ENCODE results near the gene CCP110. TPM values are rescaled to one million over a fixed set of nuclear protein-coding genes. Genes with fewer than 3 reads are reported as not detected.
A peak's percentile ranks its signal among the peaks of the same experiment; 100 is the strongest.

CCP110 gene
- total RNA-seq, 1 donor from 2014 or later: 25.5 TPM

DNA sequence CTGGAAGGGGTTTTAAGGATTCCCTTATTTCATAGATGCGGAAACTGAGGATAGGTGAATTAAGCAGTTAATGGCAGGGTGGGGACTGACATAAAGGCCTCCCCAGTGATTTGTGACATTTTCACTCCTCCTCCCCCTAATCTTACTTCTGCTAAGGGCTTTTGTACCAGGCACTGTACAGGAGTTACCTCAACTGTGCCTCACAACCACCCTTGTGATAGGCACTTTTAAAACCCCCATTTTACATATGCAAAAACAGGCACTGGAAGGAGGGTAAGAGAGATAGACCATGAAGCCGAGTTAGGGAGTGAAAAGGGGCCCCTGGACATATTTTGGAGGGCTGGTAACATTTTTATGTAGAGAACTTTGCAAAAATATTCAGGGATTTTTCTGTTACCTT lies 982 bp upstream of the CCP110 start:
- no peak overlapping the region for H3K27ac Mint-ChIP-seq
- peak overlapping the region; percentile 83 for H3K4me3 Mint-ChIP-seq (ENCODE audit: low read depth)

DNA sequence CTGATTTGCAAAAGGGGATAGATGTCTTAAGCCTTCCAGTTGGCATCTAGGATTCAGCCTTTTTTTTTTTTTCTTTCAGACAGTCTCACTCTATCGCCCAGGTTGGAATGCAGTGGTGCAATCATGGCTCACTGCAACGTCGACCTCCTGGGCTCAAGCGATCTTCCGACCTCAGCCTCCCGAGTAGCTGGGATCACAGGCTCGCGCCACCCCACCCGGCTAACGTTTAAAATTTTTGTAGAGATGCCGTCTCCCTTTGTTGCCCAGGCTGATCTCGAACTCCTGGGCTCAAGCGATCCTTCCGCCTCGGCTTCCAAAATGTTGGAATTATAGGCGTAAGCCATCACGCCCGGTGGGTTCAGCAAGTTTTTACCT lies 571 bp upstream of the CCP110 start:
- DNase-seq (ENCODE audit: low spot score, unreplicated experiment): no peak
- Mint-ChIP-seq H3K9me3 (ENCODE audit: low read depth) (no peaks in the 10 kb centered on the region), H3K4me1 (ENCODE audit: low read depth) (peaks cover 43% of the 10 kb centered on the region), H3K27me3 (no peaks in the 10 kb centered on the region), H3K27ac (no peak overlapping the region), H3K4me3 (ENCODE audit: low read depth) (peak overlapping the region; percentile 98), H3K36me3 (ENCODE audit: insufficient read depth) (peaks cover 2% of the 10 kb centered on the region)
- TF ChIP-seq, protein P1, sequence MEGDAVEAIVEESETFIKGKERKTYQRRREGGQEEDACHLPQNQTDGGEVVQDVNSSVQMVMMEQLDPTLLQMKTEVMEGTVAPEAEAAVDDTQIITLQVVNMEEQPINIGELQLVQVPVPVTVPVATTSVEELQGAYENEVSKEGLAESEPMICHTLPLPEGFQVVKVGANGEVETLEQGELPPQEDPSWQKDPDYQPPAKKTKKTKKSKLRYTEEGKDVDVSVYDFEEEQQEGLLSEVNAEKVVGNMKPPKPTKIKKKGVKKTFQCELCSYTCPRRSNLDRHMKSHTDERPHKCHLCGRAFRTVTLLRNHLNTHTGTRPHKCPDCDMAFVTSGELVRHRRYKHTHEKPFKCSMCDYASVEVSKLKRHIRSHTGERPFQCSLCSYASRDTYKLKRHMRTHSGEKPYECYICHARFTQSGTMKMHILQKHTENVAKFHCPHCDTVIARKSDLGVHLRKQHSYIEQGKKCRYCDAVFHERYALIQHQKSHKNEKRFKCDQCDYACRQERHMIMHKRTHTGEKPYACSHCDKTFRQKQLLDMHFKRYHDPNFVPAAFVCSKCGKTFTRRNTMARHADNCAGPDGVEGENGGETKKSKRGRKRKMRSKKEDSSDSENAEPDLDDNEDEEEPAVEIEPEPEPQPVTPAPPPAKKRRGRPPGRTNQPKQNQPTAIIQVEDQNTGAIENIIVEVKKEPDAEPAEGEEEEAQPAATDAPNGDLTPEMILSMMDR (IDR thresholded peaks at IDR 0.05; ENCODE audit: unreplicated experiment): no peak

More for the DNA sequence above, 982 bp upstream of the CCP110 start:
- no peaks in the 10 kb centered on the region for H3K9me3 Mint-ChIP-seq (ENCODE audit: low read depth)
- DNase-seq (ENCODE audit: low spot score, unreplicated experiment): no peak
- TF ChIP-seq, protein P1 (IDR thresholded peaks at IDR 0.05; ENCODE audit: unreplicated experiment): no peak
- peaks cover 2% of the 10 kb centered on the region for H3K36me3 Mint-ChIP-seq (ENCODE audit: insufficient read depth)
- H3K4me1 Mint-ChIP-seq (ENCODE audit: low read depth): peaks cover 43% of the 10 kb centered on the region
- H3K27me3 Mint-ChIP-seq: no peaks in the 10 kb centered on the region

DNA sequence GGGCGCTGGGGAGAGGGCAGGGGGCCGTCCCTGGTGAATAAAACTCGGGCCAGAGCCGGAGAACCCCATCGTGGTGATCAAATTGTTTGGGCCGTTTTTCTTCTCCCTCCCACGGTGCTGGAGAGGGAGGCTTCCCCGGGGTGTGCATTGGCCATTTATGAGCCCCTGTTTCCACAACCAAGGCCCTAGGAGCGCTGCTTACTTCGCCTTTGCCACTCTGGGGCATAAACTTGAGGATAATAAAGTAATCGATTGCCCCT lies 544 bp downstream of the CCP110 start:
- H3K9me3 Mint-ChIP-seq (ENCODE audit: low read depth): no peaks in the 10 kb centered on the region
- H3K27ac Mint-ChIP-seq: peak overlapping the region; percentile 95
- peak overlapping the region; percentile 98 for H3K4me3 Mint-ChIP-seq (ENCODE audit: low read depth)
- H3K27me3 Mint-ChIP-seq: no peaks in the 10 kb centered on the region
- no peak for DNase-seq (ENCODE audit: low spot score, unreplicated experiment)
- TF ChIP-seq, protein P1 (IDR thresholded peaks at IDR 0.05; ENCODE audit: unreplicated experiment): no peak
- H3K4me1 Mint-ChIP-seq (ENCODE audit: low read depth): peaks cover 33% of the 10 kb centered on the region
- peaks cover 2% of the 10 kb centered on the region for H3K36me3 Mint-ChIP-seq (ENCODE audit: insufficient read depth)

DNA sequence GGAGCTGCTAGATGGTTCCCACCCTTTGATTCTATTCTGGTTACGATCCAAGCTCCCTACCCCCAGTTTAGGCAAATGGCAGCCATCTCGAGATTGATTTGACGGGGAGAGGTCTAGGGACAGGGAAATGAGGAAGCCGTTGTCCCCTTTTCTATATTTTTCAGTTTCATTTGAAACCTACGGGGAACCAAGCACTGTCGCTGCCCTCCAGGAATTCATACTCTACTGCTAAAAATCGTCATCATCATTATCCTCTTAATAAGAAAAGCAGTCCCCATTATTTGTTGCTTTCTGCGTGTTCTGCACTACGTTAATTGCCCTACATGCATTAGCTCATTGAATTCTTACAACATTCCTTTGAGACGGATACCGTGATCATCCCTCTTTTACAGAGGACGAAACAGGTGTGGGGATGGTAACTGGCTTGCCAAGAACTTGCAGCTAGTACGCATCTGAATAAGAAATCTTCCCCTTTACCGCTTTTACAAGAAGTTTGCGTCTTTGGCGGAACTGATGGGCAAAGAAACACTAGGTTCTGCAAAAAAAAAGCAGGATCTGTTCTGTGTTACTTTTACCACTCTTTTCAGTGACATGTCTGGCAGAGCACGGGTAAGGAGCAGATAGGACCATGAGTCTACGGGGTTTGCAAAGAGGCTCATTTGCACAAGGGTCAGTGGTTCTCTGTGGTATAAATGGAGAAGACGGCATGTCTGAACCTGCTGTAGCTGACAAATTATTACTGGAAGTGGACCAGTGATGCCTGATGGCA lies 1.1 kb downstream of the CCP110 start:
- peak overlapping the region; percentile 95 for H3K27ac Mint-ChIP-seq

DNA sequence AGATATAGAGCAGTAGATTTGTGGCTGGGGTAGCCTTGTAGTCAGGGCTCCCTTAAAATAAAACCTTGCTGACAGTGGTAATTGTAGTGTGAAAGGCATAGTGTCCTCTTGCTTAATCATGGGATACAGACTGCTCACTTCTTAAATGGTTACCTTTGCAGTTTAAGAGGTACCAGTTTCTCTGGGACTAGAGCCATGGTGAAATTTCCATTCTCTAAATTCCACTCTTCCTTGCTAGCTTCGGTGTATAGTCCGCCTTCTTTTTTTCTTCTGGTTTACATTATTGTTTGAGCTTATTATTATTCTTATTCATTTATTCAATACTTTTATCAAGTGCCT lies 1.6 kb downstream of the CCP110 start:
- Mint-ChIP-seq H3K9me3 (ENCODE audit: low read depth) (no peaks in the 10 kb centered on the region), H3K4me3 (ENCODE audit: low read depth) (peak overlapping the region; percentile 98), H3K27ac (peak overlapping the region; percentile 95), H3K4me1 (ENCODE audit: low read depth) (peaks cover 28% of the 10 kb centered on the region), H3K36me3 (ENCODE audit: insufficient read depth) (peaks cover 2% of the 10 kb centered on the region), H3K27me3 (no peaks in the 10 kb centered on the region)
- no peak for DNase-seq (ENCODE audit: low spot score, unreplicated experiment)
- TF ChIP-seq, protein P1 (IDR thresholded peaks at IDR 0.05; ENCODE audit: unreplicated experiment): no peak

More for the DNA sequence above, 1.1 kb downstream of the CCP110 start:
- Mint-ChIP-seq H3K4me3 (ENCODE audit: low read depth) (peak overlapping the region; percentile 98), H3K9me3 (ENCODE audit: low read depth) (no peaks in the 10 kb centered on the region), H3K27me3 (no peaks in the 10 kb centered on the region), H3K4me1 (ENCODE audit: low read depth) (peaks cover 31% of the 10 kb centered on the region), H3K36me3 (ENCODE audit: insufficient read depth) (peaks cover 2% of the 10 kb centered on the region)
- DNase-seq (ENCODE audit: low spot score, unreplicated experiment): no peak
- TF ChIP-seq, protein P1 (IDR thresholded peaks at IDR 0.05; ENCODE audit: unreplicated experiment): no peak

Data from progenitor cell of endocrine pancreas (in vitro differentiated cells).